Activated CD4-positive, alpha-beta T cell treated with anti-CD3 and anti-CD28 coated beads, Interleukin-2, amount 50 U/mL, for 24 hours (primary cell): ENCODE results near the gene IL12A.

Experiments
- DNase-seq, 2 donors: peaks; one replicate each; pipeline ENCODE4 v3.0.0-alpha.2; 2020; ENCODE audit warnings: low read depth in 1 of 2, low spot score in 1 of 2

The IL12A gene

DNA sequence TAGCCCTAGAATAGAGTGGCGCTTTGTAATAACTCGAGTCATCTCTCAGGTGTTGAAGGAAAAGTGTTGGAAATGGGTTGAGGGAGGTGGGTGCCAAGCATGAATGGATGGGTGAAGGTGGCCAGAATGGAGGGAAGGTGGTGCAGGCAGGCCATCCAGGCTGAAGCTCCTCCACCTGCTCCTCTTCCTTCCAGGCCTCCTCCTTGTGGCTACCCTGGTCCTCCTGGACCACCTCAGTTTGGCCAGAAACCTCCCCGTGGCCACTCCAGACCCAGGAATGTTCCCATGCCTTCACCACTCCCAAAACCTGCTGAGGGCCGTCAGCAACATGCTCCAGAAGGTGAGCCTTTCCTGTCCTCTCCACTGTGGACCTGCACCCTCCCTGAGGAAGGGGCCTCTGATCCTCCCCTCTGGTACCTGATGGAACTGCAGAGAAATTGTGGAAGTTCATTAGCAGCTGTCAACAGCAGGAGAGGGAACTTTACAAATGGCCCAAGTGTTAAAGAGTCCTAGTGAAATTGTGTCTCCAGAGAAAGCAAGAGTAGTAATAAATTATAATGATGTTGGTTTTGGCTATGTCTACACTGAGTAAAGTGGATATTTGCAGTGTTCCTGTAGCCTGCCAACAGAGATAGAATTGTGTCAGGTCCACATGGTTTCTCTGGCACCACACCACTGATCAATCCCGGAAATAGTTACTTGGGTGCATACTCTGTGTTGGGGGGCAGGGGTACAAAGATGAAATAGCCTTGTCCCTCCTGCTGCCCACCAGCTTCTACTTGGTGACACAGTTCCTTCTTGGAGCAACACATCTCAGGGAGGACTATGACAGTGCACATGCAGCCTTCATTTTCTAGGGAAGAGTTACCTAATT lies 1.6 kb downstream of the IL12A start:
- DNase-seq: no peak

DNA sequence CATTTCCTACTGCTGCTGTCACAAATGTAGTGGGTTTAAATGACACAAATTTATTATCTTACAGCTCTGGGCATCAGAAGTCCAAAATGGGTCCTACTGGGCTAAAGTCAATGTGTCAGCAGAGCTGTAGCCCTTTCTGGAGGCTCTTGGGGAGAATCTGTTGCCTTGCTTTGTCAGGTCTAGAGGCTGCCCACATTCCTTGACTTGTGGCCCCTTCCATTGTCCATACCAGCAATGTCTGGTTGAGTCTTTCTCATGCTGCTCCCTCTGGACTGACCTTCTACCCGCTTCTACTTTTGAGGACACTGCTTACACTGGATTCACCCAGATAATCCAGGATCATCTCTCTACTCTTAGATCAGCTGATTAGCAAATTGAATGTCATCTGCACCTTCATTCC lies 3.0 kb downstream of the IL12A start:
- DNase-seq: no peak

DNA sequence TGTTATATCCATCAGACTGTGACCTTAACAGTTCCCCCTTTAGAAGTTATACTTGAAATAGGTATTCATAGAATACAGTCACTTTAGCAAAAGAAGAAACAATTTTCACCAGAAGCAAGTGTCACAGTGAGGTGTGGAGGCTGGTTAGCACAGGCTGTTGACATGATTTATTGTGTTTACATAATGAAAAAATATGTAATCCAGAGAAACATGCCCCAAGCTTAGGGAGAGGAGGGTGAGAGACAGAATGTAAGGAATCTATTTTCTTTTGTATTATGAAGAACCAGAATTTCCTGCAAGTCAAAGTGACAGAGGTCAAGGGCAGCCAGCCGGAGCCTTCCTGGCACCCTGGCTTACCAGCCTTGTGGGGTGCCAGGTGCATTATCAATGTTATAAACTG lies 4.0 kb downstream of the IL12A start:
- no peak for DNase-seq

DNA sequence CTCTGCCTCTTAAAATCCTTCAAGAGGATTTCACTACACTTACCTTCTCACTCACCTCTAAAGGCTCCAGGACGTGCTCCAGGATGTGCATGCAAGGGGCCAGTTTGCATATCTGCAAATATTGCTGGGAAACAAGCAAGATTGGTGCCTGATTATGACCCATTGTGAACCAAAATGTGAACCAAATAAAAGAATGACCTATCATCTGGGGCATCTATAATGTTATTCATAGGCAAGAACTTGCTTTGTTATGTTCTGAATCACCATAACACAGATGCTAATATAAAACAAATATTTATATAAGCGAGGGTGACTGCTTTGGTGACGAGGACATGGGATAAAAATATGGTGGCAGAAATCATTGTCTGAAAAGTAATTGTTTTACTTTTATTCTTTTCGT lies 5.5 kb downstream of the IL12A start:
- no peak for DNase-seq

DNA sequence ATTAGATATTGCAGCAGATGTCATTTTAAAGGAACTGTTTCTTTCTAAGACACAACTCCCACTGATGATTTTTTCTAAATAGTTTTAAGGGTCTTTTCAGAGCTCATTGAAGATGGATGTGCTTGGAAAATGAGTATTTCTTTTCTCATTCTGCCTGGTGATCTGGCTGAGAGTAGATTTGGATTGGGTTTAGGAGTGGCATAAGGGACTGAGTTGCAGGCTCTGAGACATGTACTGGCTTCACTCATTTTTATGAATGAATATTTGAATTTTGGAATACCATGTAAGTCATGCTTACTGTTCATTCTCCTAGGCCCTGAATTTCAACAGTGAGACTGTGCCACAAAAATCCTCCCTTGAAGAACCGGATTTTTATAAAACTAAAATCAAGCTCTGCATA lies 6.5 kb downstream of the IL12A start:
- no peak for DNase-seq

DNA sequence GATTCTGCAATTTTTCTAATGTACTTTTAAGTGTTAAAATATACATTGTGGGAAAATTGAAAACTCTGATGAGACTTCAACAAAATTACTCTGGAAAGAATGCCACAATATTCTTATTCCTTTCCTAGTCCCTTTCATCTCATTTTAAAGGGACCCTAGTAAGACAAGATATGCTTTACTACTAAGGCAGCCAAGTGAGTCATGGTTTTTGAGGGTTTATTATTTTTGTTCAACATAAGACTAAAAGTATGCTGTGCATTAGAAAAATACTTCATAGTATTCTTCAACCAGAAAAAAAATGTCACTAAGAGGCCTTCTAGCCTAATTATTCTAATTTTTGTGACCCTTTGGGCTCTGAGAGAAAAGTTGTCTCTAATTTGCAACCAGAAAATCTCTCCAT lies 7.4 kb downstream of the IL12A start:
- DNase-seq: no peak

DNA sequence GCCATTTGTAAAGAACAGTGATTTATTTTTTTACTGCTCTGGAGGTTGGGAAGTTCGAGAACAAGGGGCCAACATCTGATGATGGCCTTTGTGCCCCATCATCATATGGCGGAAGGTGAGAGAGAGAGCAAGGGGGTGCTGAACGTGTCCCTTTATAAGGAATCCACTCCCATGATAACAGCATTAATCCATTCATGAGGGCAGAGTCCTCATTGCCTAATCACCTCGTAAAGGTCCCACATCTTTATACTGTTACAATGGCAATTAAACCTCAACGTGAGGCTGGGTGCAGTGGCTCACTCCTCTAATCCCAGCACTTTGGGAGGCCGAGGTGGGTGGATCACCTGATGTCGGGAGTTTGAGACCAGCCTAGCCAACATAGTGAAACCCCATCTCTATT lies 8.3 kb downstream of the IL12A start:
- DNase-seq: no peak

DNA sequence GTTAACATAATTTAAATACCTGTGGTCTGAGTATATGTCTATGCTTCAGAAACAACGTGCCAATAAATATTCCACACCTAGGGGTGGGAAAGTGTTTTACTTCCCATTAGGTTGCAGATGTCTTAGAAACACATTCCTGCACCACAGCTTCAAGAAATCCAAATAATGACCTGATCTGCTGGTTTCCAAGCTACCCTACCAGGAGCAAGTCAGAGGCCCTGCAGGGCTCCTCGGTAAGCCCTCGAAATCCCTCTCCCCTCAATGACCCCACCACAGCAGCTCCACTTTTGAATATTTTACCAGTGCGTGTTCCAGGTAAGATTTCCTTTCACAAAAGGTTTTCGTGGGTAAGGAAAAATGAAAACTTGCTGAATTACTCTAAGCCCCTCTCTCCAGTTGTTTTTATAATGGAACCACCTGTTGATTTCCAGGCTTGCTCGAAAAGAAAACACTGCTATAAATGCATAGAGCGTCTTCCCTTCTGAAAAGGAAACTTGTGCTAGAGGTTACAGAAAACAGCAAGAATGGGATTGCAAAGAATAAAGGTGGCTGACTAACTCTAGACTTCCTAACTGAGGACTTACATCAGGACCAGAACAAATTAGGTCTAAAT lies 12.6 kb downstream of the IL12A start:
- DNase-seq: no peak

DNA sequence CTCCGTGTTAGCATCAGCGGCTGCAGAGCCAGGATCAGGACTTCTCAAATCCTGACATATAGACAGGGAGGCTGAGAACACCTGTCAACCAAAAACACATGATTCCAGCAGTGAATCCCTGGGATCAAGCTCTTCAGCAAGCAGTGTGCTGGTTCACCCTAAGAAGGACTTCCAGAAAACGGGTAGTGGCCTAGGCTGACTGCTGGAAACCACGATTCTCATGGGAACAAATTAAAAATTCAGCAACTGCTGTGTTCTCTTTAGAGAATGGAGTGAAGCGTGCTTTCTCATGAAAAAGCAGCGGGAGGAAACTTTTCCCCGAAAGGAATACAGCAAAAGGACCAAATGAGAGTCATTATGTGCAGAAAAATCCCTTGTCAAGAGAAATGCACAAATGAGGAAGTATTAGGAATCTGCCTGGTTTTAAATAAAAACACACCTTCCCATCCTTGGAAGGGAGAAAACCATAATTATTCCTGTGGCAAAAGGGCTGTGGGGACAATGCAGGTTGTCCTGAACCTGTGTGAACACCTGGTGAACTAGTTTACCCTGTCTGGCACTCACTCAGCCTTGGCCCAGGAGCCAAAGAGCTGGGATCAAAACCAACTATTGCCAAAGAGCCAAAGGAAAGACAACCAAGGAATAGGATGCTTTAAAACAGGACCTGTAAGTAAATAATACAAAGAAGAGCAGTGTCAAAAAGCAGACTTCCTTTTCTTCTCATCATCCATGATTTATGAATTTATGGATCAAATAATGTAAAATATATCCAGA lies 13.4 kb downstream of the IL12A start:
- no peak for DNase-seq

DNA sequence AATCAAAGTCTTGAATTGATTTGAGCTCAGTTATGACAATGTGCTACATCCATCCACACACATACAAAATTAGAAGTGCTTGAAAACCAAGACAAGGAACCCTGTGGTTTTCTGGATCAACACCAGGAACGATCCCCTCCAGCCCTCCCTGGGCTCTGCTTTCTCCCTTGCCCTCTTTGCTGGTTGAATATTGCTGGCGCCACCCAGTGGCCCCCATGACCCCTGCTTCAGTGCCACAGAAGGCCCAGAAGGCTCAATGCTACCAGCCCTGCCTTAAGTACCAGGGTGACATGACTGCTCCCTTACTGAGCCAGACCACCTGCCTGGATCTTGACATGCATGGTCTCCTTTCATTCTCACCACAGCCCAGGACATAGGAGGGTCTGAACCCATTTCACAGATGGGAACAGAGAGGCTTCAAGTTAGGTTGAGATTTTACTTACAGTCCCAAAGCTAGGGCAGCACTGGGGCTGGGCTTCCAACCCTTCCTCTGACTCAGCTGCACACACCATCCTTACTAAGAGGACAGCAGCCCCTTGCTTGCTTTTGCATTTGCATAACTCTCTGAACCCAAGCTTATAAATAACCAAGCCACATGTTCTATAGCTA lies 15.0 kb downstream of the IL12A start:
- peak in 1 of 2 donors; percentile 5 for DNase-seq

DNA sequence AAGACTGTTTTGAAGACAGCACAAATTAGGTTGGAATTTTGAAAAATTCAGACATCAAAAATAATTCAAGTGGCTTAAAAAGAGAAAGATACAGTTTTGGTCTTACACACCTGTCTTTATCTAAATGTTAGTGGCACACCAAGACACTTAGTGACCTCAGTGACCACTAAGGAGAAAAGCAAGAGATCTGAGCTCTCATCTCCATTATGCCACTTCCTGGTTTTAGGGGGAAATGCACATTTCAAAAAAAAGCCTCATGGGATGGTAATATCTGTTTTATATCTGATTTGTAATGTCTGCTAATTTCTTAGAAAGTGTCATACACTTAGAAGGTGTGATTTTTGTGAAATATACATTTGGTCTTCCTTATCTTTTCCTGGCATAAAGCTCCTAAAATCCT lies 16.4 kb downstream of the IL12A start:
- DNase-seq: no peak

DNA sequence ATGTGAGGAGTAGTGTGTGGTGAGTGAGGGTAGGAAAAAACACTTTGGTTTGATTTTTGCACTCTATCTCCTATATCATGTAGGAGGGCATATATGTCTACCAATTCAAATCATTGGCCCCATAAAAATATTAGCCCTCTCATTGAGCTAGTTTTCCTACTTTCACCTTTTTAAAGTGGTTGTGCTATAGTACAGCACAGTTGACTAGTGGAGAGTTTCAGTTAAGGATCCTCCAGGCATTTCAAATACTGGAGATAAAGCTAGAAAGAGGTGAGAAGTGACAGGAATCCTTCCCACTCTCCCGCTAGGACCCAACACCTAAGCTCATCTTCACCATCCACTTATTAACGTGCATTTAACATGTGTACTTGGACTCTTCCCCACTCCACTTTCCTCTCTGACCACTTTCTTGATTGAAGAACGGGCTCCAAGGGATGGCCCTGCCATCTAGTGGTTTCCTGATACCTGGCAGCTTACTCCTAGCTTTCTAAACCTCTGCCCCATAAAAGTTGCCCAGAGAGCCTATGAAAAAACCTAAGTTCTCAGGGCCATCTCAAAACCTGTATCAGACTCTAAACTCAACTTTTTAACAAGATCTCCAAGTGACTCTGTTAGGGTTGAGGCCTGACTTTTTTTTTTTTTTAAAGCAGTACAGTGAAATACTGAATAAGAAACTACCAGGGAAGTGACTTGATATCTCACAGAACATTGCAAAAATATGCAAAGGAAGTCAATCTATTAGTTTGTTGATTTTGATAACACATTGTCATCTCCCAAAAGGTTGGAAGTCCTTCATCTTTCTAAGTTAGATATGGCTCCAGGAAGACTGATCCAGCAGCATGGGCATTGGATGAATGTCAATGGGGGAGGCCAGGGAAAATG lies 17.9 kb downstream of the IL12A start:
- DNase-seq: no peak

DNA sequence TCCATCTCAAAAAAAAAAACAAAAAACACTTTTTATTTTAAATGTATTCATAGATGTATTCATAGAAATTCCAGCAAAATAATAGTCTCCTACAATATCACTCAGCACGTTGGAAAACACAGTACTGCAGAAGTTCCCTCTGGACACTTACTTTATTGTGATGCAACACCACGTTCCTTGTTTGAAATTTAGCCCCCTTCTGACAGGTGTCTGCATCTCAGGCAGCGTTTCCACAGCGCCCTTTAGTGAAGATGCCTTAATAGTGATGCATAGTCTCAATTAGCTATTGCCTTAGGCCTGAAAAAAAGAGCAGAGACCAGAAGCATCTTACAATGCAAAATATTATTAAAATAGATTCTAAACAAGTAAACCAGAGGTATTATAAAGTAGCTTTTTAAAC lies 20.3 kb downstream of the IL12A start:
- DNase-seq: no peak

DNA sequence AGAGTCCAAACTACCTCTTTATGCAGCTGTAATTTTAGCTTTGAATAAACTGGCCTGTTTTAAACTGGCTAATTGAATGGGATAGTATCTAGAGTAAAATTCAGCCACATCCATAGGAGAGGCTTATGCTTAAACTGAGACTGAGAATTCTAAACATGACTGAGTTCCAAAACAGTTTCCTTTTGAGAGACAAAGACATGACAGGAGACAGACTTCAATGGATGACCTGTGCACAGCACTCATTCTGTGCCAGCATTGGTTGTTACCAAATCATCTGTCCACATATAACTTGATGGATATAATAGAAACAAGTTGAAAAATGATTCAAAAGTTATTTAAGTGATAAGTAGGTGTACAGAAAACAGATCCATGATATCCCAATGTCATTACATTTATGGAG lies 20.9 kb downstream of the IL12A start:
- DNase-seq: no peak

DNA sequence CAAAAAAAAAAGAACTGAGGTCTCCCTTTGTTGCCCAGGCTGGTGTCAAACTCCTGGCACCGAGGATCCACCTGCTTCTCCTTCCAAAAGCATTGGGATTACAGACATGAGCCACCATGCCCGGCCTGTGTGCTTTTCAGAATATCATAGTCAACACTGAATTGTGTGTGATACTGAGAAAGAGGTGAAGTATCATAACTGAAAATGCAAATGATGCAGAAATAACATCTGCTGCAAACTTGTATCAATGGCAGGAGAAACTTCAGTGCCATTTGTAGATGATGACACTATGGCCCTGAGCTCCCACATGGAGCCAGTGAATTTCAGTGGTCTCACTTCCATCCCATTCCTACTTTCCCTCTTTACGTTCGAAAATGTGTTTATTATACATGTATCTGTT lies 21.9 kb downstream of the IL12A start:
- DNase-seq: no peak

DNA sequence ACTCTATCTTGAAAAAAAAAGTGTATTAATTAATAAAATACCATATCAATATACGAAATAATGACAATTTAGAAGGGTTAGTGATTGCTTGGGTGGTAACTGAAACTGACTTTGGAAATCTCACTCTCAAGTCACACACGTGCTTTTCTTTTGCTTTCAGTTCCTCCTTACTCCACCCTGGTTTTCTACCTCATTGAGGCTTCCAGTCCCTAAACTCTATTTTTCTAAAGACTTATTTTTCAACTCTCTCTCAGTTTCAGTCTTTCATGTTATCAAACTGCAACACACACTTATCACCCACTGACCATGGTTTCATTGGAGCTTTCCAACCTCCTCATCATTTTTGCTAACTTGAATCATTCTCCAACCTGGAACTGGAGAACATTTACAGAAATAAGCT lies 23.5 kb downstream of the IL12A start:
- no peak for DNase-seq

DNA sequence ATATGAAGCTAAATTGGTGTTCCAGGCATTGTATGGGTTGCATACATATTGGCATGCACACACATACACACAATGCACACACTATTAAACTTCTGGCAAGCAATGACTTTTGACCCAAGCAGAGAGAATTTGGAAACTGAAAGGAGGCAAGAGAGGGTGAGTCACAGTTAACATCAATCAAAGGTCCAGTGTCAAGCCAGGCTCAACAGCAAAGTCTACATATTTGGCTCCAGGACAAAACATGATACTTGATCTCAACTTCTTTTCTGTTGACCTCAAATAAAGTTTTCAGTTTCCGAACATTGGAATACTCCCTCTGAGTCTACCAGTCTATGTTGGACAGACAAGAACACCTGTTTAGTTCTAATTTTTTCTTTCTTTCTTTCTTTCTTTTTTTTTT lies 28.3 kb downstream of the IL12A start:
- no peak for DNase-seq

DNA sequence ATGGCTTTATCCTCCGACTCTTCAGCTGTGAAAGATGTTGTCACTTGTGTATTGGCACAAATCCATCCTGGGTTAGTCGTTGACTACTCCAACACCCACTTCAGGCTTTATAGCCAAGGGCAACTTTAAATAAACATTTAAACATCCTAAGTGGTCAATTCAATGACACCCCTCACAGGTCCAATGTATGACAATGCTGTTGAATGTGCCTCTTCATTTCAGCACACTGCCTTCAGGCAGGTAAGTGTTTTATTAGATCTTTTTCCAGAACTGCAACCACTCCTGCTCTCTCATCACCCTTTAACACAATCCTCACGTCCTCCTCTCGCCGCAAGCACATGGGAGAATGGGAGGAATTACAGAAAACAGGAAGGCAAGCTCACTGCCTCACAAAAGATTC lies 30.3 kb downstream of the IL12A start:
- no peak for DNase-seq

DNA sequence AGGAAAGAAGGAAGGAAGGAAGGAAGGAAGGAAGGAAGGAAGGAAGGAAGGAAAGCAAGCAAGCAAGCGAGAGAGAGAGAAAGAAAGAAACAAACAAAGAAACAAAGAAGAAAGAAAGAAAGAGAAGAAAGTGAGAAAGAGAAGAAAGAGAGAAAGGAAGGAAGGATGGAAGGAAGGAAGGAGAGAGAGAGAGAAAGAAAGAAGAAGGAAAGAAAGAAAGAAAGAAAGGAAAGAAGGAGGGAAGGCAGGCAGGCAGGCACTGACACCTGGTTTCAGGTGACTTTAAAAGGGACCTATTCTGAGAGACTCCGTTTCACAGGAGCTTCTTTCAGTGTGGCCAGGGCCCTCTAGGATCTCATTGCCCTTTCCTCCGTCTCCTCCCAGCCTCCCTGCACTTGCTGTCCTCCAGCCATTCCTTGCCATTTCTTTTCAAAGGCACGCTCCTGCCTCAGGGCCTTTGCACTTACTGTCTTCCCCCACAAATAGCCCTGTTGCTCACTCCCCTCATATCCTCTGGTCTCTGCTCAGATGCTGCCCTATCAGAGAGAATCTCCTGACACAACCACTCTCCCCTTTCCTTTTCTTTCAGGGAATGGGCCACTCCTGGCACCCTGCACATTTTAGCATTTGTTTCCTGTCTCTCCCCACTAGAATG lies 31.5 kb downstream of the IL12A start:
- DNase-seq: no peak

DNA sequence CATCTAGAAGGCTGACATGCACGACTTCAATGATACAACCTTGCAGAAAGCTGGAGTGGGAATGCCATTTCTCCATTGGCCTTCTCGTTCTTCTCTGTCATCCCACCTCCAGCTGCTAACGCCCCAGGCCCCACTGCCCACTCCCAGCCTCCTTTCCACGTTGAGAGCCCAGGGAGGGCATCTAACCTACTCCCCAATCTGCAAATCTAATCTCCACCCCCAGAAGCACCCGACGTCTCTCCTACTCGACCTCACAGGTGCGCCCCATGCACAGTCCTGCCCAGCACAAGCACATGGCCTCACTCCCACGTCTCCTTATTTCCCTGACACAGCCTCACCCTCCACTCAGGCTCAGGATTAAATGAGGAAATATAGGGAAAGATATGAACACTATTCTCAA lies 33.4 kb downstream of the IL12A start:
- DNase-seq: no peak
